ENCODE measurements around the gene DLGAP1.
"Not testable (repeated sequence)": the region's sequence is repeated elsewhere in the genome, so short reads cannot be mapped to it uniquely, and the experiment has no call there.

DLGAP1 gene

GRCh38 chr18:3604498-3605408 lies 850.4 kb downstream of the DLGAP1 start:
- Mint-ChIP-seq H3K4me1 (ENCODE audit: low read depth) (peaks cover 16% of the 10 kb centered on the region), H3K9me3 (ENCODE audit: low read depth) (no peaks in the 10 kb centered on the region), H3K27ac (no peak overlapping the region), H3K4me3 (no peak overlapping the region), H3K36me3 (no peaks in the 10 kb centered on the region), H3K27me3 (no peaks in the 10 kb centered on the region)

- H3K4me1 Mint-ChIP-seq (ENCODE audit: low read depth) = peaks cover 18% of the 10 kb centered on the region
- H3K36me3 Mint-ChIP-seq = no peaks in the 10 kb centered on the region
- no peaks in the 10 kb centered on the region for H3K9me3 Mint-ChIP-seq (ENCODE audit: low read depth)
- H3K4me3 Mint-ChIP-seq = no peak overlapping the region
- H3K27me3 Mint-ChIP-seq = no peaks in the 10 kb centered on the region
- H3K27ac Mint-ChIP-seq = no peak overlapping the region
Observed at GRCh38 chr18:3604235-3604497, 850.9 kb downstream of the DLGAP1 start.

- Mint-ChIP-seq H3K36me3 (no peaks in the 10 kb centered on the region), H3K4me3 (no peak overlapping the region), H3K9me3 (ENCODE audit: low read depth) (no peaks in the 10 kb centered on the region), H3K27ac (no peak overlapping the region), H3K4me1 (ENCODE audit: low read depth) (peaks cover 19% of the 10 kb centered on the region), H3K27me3 (no peaks in the 10 kb centered on the region)
Observed at GRCh38 chr18:3603421-3604234, 851.5 kb downstream of the DLGAP1 start.

GRCh38 chr18:3601106-3601755 lies 853.9 kb downstream of the DLGAP1 start:
- not testable (repeated sequence) for H3K27ac Mint-ChIP-seq; H3K4me3 Mint-ChIP-seq; H3K27me3 Mint-ChIP-seq; H3K9me3 Mint-ChIP-seq (ENCODE audit: low read depth); H3K36me3 Mint-ChIP-seq
- peaks cover 27% of the 10 kb centered on the region for H3K4me1 Mint-ChIP-seq (ENCODE audit: low read depth)

- H3K27ac Mint-ChIP-seq = no peak overlapping the region
- no peaks in the 10 kb centered on the region for H3K27me3 Mint-ChIP-seq
- no peaks in the 10 kb centered on the region for H3K9me3 Mint-ChIP-seq (ENCODE audit: low read depth)
- H3K36me3 Mint-ChIP-seq = peaks cover 6% of the 10 kb centered on the region
- no peak overlapping the region for H3K4me3 Mint-ChIP-seq
- H3K4me1 Mint-ChIP-seq (ENCODE audit: low read depth) = peaks cover 40% of the 10 kb centered on the region
Observed at GRCh38 chr18:3599861-3600260, 855.2 kb downstream of the DLGAP1 start.

GRCh38 chr18:3599195-3599594 lies 855.9 kb downstream of the DLGAP1 start:
- Mint-ChIP-seq H3K4me1 (ENCODE audit: low read depth) (peaks cover 47% of the 10 kb centered on the region), H3K36me3 (peaks cover 6% of the 10 kb centered on the region), H3K4me3 (no peak overlapping the region), H3K27me3 (no peaks in the 10 kb centered on the region), H3K27ac (no peak overlapping the region), H3K9me3 (ENCODE audit: low read depth) (no peaks in the 10 kb centered on the region)

GRCh38 chr18:3598581-3598980 lies 856.5 kb downstream of the DLGAP1 start:
- Mint-ChIP-seq H3K4me1 (ENCODE audit: low read depth) (peaks cover 50% of the 10 kb centered on the region), H3K4me3 (no peak overlapping the region), H3K27ac (no peak overlapping the region), H3K9me3 (ENCODE audit: low read depth) (no peaks in the 10 kb centered on the region), H3K36me3 (peaks cover 6% of the 10 kb centered on the region), H3K27me3 (no peaks in the 10 kb centered on the region)

GRCh38 chr18:3597409-3598357 lies 857.4 kb downstream of the DLGAP1 start:
- Mint-ChIP-seq H3K4me1 (ENCODE audit: low read depth) (peaks cover 59% of the 10 kb centered on the region), H3K27ac (peak overlapping the region; percentile 97), H3K27me3 (no peaks in the 10 kb centered on the region), H3K9me3 (ENCODE audit: low read depth) (no peaks in the 10 kb centered on the region), H3K36me3 (peaks cover 6% of the 10 kb centered on the region), H3K4me3 (peak overlapping the region; percentile 78)

- Mint-ChIP-seq H3K27ac (peak overlapping the region; percentile 97), H3K4me3 (peak overlapping the region; percentile 78), H3K27me3 (no peaks in the 10 kb centered on the region), H3K9me3 (ENCODE audit: low read depth) (no peaks in the 10 kb centered on the region), H3K4me1 (ENCODE audit: low read depth) (peaks cover 59% of the 10 kb centered on the region), H3K36me3 (peaks cover 6% of the 10 kb centered on the region)
Observed at GRCh38 chr18:3596637-3597384, 858.3 kb downstream of the DLGAP1 start.

- H3K36me3 Mint-ChIP-seq = peaks cover 6% of the 10 kb centered on the region
- H3K27ac Mint-ChIP-seq = peak overlapping the region; percentile 97
- H3K27me3 Mint-ChIP-seq = no peaks in the 10 kb centered on the region
- peak overlapping the region; percentile 92 for H3K4me3 Mint-ChIP-seq
- H3K9me3 Mint-ChIP-seq (ENCODE audit: low read depth) = no peaks in the 10 kb centered on the region
- peaks cover 60% of the 10 kb centered on the region for H3K4me1 Mint-ChIP-seq (ENCODE audit: low read depth)
Observed at GRCh38 chr18:3596324-3596636, 858.8 kb downstream of the DLGAP1 start.

- peak overlapping the region; percentile 92 for H3K4me3 Mint-ChIP-seq
- H3K27ac Mint-ChIP-seq = peak overlapping the region; percentile 97
- no peaks in the 10 kb centered on the region for H3K27me3 Mint-ChIP-seq
- peaks cover 60% of the 10 kb centered on the region for H3K4me1 Mint-ChIP-seq (ENCODE audit: low read depth)
- H3K36me3 Mint-ChIP-seq = peaks cover 6% of the 10 kb centered on the region
- H3K9me3 Mint-ChIP-seq (ENCODE audit: low read depth) = no peaks in the 10 kb centered on the region
Observed at GRCh38 chr18:3595369-3596273, 859.5 kb downstream of the DLGAP1 start.

GRCh38 chr18:3594760-3595368 lies 860.2 kb downstream of the DLGAP1 start:
- Mint-ChIP-seq H3K27me3 (no peaks in the 10 kb centered on the region), H3K9me3 (ENCODE audit: low read depth) (no peaks in the 10 kb centered on the region), H3K36me3 (peaks cover 6% of the 10 kb centered on the region), H3K4me3 (peak overlapping the region; percentile 92), H3K4me1 (ENCODE audit: low read depth) (peaks cover 60% of the 10 kb centered on the region), H3K27ac (peak overlapping the region; percentile 97)
